T-helper 9 cell (primary cell): ENCODE measurements around the gene FAM219A.
"Not testable (repeated sequence)": the region's sequence is repeated elsewhere in the genome, so short reads cannot be mapped to it uniquely, and the experiment has no call there.

Source experiments
- DNase-seq: peaks from one replicate; pipeline ENCODE4 v3.0.0-alpha.2; 2020

The FAM219A gene

DNA sequence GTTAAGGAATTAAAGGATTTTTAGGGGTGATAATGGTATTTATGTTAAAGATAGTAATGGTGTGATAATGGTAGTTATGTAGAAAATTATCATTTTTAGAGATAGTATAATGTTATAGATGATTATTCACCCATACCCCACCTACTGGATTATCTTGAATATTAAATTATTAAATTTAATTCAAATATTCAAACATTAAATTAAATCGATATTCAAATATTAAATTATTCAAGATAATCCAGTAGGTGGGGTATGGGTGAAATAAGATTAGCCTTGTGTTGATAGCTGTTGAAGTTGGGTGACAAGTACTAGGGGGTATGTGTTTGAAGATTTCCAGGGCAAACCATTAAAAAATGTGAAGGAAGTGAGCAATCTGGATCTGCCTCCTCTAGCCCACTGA is 15.6 kb downstream of the FAM219A start:
- no peak for DNase-seq

DNA sequence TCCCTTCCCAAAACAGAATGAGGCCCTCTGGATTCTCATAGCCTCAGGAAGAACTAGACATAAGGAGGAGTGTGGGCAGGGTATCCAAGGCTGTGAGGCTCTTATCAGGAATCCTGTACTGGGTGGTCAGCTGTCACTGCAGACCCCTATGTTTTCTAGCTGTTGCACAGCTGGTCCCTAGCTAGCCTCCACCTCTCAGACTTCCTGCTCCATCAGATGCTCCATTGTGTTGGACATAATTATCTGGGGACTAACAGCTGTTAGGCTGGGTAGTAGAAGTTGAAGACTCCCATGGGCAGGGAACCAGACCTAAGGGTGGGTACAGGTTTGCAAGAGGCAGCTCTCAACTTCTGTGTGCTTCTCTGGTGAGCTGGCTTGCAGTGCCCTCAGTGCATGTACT is 18.4 kb downstream of the FAM219A start:
- DNase-seq: no peak

DNA sequence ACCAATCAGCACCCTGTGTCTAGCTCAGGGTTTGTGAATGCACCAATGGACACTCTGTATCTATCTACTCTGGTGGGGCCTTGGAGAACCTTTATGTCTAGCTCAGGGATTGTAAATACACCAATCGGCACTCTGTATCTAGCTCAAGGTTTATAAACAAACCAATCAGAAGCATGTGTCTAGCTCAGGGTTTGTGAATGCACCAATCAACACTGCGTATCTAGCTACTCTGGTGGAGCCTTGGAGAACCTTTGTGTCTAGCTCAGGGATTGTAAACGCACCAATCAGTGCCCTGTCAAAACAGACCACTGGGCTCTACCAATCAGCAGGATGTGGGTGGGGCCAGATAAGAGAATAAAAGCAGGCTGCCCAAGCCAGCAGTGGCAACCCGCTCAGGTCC is 19.9 kb downstream of the FAM219A start:
- DNase-seq: not testable (repeated sequence)

DNA sequence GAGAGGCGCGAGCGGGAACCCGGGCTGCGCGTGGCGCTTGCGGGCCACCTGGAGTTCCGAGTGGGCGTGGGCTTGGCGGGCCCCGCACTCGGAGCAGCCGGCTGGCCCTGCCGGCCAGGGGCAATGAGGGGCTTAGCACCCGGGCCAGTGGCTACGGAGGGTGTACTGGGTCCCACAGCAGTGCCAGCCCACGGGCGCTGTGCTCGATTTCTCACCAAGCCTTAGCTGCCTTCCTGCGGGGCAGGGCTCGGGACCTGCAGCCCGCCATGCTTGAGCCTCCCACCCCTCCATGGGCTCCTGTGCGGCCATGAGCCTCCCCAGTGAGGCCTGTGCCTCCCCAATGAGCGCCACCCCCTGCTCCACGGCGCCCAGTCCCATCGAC is 20.5 kb downstream of the FAM219A start:
- not testable (repeated sequence) for DNase-seq

DNA sequence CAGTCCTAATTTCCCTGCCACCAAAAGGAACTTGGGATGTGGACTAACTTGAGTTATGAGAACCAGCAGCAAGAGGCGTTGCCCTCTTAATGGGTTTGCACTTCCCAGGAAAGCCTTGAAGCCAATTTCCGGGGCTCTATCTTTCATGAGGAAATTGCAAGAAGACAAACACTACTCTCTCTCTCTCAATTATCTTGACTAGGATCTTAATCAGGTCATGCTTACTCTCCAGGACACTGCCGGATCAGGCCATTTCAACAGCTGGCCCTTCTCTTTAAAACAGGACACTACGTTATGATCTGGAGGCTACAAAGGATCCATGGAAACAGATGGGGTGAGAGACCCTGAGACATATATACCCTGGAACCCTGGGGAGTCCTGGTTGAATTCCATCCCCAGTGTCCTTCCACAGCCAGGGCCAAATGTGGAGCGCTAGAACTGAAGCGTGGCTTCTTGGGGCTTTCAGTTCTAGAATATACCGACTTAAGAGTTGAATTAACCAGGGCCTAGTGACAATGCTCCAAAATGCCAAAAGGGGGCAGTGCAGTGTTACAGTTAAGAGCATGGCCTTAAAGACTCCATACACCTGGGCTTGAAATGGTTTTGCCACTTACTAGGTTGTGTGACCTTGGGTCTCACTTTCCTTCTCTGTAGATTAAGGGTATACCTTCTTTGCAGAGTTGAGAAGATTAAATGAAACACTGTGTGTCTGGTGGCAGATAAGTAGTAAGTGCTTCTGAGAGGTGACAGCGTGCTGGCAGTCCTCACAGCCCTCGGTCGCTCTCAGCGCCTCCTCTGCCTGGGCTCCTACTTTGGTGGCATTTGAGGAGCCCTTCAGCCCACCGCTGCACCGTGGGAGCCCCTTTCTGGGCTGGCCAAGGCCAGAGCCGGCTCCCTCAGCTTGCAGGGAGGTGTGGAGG is 21.1 kb downstream of the FAM219A start:
- DNase-seq: peak; percentile 37

DNA sequence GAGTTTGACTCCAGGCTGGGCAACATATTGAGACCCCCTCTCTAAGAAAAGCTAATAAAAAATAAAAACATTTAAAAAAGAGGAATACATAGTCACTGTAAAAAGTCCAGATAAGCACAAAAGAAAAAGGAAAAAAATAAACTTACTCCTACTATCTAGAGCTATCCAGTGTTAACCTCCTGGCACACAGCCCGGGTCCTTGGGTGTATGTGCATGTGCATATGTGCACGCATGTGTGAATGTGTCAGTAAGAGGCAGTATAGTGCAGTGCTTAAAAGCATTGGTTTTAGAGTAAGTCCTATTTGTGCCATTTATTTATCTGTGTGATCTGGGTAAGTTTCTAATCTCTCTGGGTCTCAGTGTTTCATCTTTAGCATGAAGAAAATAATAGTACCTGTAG is 26.7 kb downstream of the FAM219A start:
- DNase-seq: no peak

DNA sequence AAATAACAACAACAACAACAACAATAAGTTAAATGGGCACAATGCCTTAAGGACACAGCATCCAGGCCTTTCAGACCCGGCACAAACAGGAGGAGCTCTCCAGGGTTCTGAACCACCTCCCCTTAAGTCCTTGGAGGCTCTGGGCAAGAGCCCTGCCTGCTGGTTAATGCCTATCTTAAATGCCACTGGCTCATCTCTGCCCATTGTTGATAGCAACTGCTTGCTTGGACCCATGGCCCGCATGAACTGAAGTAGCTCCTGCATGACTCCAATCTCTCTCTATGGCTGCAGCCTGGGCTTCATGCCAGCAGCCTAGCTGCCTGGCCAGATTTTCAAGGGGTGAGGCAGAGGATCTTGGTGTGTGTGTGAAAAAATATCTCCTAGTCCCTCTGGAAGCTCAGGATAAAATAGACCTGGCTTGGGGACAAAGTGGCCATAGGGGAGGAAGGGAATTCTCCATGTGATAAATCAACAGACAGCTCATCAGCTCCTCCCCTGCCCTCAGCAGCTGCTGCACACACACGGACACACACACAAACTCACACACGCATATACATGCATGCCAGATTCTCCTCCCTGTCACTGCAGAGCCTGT is 27.4 kb downstream of the FAM219A start:
- no peak for DNase-seq

DNA sequence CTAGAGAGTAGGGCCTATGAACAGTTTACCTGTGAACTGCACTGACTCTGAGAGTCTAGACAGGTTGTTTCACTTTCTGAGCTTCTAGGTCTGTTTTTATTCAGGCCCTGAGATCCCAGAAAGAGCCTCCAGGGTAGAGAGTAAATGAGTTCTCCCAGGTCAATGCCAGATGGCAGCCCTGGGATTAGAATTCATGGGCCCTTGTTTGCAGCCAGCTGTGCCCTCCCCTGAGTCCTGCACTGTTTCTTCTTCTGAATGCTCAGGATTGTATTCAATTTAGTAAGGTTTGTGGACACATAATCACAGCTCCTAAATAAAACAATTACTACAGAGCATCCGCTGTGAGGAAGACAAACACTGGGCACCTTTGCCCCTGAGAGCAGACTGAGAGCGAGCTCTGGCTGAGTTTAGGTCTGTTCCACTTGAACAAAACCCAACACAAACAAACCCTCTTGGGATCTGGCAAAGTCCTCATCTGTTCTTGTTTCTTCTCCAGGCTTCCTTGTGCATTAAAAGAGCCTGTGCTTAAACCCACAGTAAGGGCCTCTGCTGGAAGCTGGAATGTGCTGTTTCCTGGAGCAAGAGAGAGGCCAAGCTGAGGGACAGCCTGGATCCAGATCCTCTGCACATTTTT is 29.9 kb downstream of the FAM219A start:
- DNase-seq: no peak

DNA sequence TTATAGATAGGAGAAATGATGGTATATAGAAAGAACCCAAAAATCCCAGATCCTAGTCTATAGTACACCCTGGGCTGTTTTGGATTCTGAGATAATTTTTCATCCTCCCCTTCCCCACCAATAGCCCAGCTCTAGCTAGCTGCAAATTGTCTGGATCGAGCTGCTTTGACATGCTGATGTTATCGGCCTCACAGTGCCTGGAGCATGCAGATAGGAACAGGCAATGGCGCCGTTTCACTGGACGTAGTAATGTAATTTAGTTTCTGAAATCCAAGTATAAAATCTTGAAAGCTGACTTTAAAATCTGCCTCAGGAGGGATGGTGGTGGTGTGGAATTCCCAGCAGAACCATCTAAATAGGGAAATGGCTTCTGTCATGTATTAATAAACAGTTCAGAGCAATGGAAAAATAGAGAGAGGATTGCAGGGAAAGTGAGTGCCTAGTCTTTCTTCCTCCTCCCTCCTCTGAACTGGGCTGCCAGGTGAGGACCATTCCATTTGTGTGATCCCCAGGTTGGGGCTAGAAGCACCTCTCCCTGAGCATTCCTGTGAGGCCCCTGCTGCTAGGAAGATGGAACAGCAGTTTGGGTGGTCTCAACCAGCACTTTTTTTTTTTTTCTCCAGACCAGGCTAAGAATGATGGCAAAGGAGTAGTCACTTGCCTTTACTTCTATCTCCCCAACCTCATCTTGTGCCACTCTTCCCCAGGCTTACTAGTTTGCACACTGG is 31.9 kb downstream of the FAM219A start:
- DNase-seq: no peak

DNA sequence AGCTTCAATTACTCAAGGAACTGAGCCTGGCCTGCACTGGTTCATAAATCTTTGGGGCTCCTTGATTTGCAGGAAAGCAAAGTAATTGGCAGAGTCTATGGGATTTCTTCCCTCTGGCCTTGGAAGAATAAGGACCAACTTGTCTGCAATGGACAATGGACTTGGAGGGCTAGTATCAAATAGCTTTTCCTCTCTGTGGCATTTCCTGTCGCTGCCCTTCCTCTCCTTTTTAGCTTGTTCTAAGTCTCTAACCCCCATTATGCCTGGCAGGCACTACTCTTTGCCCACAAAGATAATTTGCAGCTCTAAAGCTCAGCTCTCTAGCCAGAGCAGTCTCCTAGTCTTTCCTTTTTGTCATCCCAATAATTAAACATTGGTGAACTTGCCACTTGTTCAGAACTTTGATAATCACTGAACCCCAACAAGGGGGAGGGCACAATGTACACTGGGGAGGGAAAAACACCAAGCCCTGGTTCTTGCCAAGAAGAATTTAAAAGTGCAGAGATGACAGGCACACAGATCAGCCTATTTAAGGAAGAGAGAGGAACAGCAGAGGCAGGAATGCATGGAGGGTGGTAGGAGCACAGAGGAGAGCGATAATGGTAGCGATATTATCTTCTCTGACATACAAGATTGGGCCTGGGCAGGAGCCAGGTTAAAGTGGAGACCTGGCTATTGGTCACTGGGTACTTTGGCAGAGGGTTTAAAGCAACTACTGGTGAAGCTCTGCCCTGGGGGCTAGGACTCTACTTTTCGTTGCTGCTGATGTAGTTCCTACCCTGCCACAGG is 38.5 kb downstream of the FAM219A start:
- DNase-seq: no peak

DNA sequence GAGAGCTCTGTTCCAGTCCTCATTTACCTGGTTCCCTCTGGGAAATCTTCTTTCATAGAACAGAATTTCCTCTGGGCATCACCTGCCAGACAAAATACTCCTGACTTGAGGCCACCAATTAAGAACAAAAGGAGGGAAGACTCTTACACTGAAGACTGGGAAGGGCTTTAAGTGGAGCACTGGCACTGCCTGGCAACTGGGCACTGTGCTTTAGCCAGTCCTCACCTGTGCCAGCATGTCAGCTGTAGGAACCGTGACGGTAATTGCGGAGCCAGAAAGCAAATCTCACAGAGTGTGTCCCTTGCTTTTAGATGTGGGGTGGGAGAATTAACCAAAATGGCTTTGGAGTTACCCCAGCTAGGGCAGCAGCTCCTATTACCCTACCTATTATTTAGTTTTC is 40.6 kb downstream of the FAM219A start:
- no peak for DNase-seq

DNA sequence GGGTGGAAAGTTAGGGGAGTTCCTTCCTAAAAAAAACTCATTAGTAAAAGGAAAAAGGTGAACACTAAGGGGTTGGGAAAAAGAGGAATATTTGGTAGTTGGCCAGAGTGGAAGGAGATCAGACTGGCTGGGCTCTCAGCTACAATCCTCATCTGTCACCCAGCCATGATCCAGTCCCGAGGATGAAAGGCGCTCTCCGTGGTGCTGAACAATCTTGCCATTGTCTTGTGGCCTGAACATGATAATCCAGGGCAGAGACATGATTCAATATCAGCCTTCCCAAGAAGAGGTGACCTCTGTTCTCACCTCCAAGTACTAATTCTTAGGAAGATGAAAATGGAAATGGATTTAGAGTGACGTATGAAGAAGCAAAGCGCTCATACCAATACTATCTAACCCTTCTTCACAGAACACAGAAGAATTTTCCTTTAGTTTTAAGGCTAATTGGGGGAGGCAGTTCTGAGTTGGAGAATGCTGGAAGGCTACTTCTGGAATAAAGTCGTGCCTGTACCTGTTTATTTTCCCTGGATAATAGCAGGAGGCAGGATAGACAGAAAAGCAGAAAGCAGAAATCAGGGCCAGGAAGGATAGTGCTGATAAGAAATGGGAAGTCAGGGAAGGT is 45.0 kb downstream of the FAM219A start:
- DNase-seq: peak; percentile 8

DNA sequence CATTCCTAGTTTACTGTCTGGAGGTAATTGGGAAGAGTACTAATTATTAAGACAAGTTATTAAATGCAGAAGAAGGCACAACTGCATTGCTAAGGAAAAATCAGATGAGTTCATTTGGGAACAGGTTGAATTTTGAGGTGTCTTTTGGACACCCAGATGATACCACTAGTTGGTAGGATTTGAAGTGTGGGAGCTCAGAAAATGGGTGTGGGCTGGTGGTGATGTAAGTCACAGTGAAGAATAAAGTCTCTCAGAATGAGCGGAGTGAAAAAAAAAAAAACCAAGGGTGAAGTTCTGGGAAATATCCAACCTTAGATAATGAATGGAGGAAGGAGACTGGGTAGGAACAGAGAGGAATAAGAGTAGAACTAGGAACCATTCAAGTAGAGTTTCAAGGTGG is 46.0 kb downstream of the FAM219A start:
- DNase-seq: no peak

DNA sequence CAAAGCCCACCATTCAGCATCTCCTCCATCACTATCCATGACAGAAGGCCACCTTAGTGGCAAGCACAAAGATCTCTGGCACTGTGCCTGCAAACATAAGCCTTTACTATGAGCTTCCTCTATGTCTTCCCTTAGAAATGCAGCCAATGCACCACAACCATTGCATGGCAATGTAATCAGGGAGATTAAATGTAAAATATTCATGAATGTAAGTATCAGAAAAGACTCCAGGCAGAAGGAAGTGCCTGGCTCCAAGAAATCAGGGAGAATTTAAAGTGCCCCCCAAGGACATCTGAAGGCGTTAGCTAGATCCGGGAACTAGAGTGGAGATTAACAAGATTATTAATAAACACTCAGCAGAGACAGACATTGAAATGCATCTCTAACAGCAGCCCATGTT is 49.2 kb downstream of the FAM219A start:
- no peak for DNase-seq

DNA sequence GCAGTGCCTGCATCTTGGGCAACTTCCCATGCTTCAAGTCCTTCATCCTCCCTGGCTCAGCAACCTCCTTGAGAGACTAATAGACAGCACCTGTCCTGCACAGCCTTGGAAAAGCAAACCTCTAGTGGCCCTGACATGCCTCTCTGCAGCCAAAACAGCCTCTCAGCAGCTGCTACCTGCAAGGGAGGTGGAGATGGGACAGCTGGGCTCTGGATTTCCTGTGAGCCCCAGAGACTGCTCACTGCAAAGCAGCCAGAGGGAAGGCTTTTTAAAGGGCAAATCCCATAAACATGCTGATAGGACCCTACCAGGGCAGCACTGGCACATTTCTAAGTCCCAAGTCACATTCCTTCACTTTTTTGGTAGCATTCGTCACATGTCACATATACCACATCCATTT is 50.2 kb downstream of the FAM219A start:
- no peak for DNase-seq

DNA sequence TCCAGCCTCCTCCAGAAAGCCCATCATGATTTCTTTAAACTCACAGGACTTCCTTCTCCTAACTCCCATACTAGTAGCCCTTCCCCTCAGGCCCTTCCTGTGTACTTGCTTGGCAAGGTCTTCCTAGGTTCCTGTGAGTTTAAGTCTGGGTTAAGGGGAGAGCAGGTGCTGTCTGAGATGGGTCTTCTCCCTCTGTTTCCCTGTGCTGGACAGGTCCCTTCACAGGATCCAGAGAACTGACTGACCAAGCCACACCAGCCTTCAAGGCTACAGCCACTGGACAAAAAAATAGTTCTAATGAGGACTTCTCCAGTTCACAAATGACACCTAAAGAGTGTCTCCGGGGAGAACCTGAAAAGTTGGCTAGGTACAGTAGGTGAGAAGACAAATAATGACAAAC is 52.2 kb downstream of the FAM219A start:
- no peak for DNase-seq

DNA sequence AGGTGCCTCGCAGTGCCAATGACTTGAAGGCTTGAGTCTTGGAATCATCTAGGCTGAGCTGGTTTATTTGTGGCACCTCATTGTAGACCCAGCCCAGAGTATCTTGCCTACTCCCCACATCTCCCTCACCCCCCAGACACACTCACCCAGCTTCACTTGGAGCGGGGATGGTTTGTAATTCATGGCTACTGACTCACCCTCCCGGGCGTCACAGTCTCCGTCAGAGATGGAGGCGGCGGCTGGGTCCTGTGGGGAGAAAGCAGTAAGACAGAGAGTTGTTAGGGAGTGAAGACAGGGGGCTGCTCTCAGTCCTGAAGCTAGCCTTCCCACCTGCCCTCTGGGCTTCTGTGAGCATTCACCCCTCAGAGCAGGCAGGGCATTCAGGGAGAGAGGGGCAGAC is 52.7 kb downstream of the FAM219A start:
- no peak for DNase-seq

DNA sequence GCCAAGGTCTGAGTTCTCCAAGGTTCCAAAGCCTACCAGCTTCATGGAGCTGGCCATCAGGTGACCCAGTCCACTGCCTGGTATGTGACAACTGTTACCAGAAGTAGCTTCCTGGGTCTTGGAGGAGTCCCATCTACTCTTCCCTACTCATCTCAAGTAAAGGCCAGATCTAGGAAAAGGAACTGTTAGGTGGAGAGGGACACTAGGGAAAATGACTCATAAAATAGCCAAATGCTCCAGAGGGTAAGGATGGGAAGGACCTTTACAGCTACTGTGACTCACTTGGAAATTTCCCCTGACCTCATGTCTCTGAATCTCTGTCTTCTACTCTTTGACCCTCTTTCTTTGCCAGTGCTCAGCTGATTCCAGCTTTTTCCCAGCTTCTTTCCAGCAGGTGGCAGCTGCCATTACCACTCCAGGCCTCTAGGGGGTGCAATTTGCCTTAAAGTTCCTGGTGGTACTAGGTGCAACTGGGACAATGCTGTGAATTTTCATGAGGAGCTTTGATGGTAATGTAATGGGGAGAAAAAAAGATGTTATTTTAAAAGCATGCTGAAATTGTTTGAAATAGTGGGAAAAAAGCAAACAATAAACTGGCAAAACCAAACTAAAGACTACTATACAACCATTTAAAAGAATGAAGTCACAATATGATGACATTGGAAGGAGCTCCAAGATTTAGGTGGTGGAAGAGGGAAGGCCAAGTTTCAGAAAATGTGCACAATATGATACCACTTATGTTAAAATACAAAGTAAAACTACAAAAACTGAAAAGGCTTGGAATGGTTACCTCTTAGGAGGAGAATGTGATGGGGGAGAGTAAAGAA is 54.6 kb downstream of the FAM219A start:
- DNase-seq: peak; percentile 51

DNA sequence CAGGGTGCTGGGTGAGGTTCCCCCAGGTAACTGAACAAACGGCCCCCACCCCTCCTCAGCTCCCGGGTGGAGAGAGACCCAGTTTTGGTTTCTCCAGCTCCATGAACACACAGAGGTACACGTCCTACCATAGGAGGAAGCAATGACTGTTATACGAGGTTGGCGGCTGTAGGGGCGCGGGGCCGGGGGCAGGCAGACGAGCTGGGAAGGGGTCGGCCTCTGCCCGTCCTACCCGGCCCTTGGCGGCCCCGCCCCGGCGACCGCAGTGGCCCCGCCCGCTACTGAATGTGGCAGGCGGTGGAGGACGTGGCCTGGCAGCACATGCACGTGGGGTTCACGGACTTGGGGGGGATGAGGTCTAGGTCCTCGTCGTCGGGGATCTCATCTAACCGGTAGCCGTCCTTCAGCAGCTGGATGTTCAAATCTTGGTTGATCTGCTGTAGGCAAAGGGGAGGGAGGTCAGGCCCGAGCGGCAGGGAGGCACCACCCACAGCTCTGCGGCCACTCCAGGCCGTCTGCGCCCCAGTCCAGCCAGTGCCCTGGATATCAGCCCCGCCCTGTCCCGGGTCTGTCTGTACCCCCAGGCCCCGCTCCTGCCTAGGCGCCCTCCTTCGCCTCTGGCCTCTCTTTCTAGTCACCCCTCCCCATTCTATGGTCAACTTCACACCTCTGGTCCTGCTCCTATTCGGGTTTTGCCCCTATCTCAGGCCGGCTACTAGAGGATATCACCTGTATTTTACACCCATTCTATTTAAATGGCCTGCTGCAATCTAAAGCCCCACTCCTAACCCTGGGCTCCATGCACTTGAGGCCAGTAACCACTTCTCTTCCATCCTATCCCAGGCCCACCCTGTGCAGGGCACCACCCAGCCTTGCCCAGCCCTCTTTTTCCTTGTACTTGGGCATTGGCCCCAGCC is 57.4 kb downstream of the FAM219A start:
- DNase-seq: no peak

DNA sequence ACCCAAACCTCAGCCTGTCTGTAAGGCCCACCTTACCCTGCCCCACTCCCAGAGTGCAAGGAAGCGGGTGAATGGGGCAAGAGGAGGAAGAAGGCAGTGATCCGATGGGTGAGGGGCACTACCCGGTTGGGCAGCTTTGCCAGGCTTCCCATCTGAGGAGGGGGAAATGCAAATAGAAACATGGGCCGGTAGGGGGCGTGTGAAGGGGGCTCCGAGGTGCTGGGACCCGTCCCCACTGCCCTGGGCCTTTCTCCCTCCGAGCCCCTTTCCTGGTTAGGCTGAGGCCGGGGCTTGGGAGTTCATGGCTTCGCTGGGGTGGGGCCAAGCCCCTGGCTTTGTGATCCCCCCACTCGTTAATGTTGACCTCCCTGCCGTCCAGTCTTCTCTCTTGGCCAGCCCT is 58.1 kb downstream of the FAM219A start:
- no peak for DNase-seq
